K562 (cell line): ENCODE data around the gene TMED8. TPM values are rescaled to one million over a fixed set of nuclear protein-coding genes. Genes with fewer than 3 reads are reported as not detected.

Source experiments
- ATAC-seq: fragments of 200-7000 bp; cut with Tn5 transposase; 3 replicates; pipeline ENCODE4 v1.9.1; 2020; ENCODE audit warnings: moderate library complexity
- BruUV-seq: library from RNA; stranded (reverse); fragments of 400-500 nt; replicated peaks from 2 replicates; lab custom pipeline; 2021; lab: Mats Ljungman, UMichigan
- CTCF ChIA-PET: fragments of 300-600 bp; formaldehyde crosslinking; extraction: SDS; loops from one replicate; lab custom pipeline; 2021; ENCODE audit warnings: low intra/inter-chr PET ratio; lab: Yijun Ruan, JAX
- POLR2A ChIA-PET: fragments of 300-600, 350-650 bp; sonication (Branson Sonifier 250); formaldehyde crosslinking; extraction: SDS; loops from one replicate; lab custom pipeline; 2021; ENCODE audit warnings: antibody characterized with exemption, inconsistent platforms; lab: Yijun Ruan, JAX
- DNase-seq, 4 experiments: peaks; one replicate each; pipeline versions ENCODE4 v3.0.0 to v3.0.0-alpha.2; 2011 to 2018; ENCODE audit warnings: low spot score in 3 of 4, mixed read lengths in 3 of 4; ENCODE audit errors: extremely low read depth in 1 of 4
- FAIRE-seq: peaks from 2 replicates; lab custom pipeline; 2011; peaks lifted over from hg19 to GRCh38; lab: Jason Lieb, UNC
- H2AFZ ChIP-seq: 2 replicates; pipeline ENCODE4 v1.6.0; 2011; ENCODE audit warnings: low read depth, low read length, control low read depth, inconsistent platforms
- H3K27ac ChIP-seq: fragments of 200-600 bp; 3 replicates; pipeline ENCODE4 v1.8.0; 2011; ENCODE audit warnings: low read depth, mild to moderate bottlenecking, control low read depth, inconsistent platforms, low read length, moderate library complexity, mixed read lengths; ENCODE audit errors: extremely low read depth
- H3K27me3 ChIP-seq, 2 experiments: fragments of 300-600 bp in 1 of 2; 2 replicates in 1 of 2; 3 replicates in 1 of 2; pipeline versions ENCODE4 v1.6.0 to v1.8.0; 2011; ENCODE audit warnings: inconsistent platforms in 2 of 2, low read length in 2 of 2, mild to moderate bottlenecking in 1 of 2, mixed read lengths in 1 of 2, moderate library complexity in 1 of 2; ENCODE audit not compliant: control insufficient read depth in 2 of 2, insufficient read depth in 2 of 2
- H3K36me3 ChIP-seq: fragments of 300-600 bp; 3 replicates; pipeline ENCODE4 v1.8.0; 2011; ENCODE audit warnings: mild to moderate bottlenecking, low read length, inconsistent platforms; ENCODE audit not compliant: control insufficient read depth, insufficient read depth
- H3K4me1 ChIP-seq, 2 experiments: fragments of 200-600 bp in 1 of 2; replicated peaks in 1 of 2; 2 replicates in 1 of 2; 3 replicates in 1 of 2; pipeline versions ENCODE4 v1.5.1 to v1.8.0; 2011; ENCODE audit warnings: inconsistent platforms in 2 of 2, low read length in 2 of 2, mild to moderate bottlenecking in 1 of 2, mixed read lengths in 1 of 2, moderate library complexity in 1 of 2; ENCODE audit not compliant: control insufficient read depth in 2 of 2, insufficient read depth in 2 of 2
- H3K4me2 ChIP-seq: 2 replicates; pipeline ENCODE4 v1.6.1; 2011; ENCODE audit warnings: low read length, control low read depth, inconsistent platforms, mixed read lengths; ENCODE audit not compliant: insufficient read depth
- H3K4me3 ChIP-seq: fragments of 200-600 bp; sonication (generic), shearing (Covaris generic); 2 replicates; pipeline ENCODE4 v1.5.1; 2016; ENCODE audit warnings: control low read depth, inconsistent platforms
- H3K79me2 ChIP-seq: fragments of 200-600 bp; 3 replicates; pipeline ENCODE4 v1.8.0; 2011; ENCODE audit warnings: low read length, inconsistent platforms; ENCODE audit not compliant: control insufficient read depth, insufficient read depth
- H3K9ac ChIP-seq, 2 experiments: 2 replicates each; pipeline versions ENCODE4 v1.6.0 to v1.6.1; 2011; ENCODE audit warnings: low read depth in 2 of 2, low read length in 2 of 2, control low read depth in 1 of 2, inconsistent platforms in 1 of 2, mild to moderate bottlenecking in 1 of 2, mixed read lengths in 1 of 2; ENCODE audit not compliant: insufficient read depth in 1 of 2
- H3K9me1 ChIP-seq: one replicate; pipeline ENCODE4 v1.6.0; 2011; ENCODE audit warnings: inconsistent platforms, mild to moderate bottlenecking, low read length, moderate library complexity; ENCODE audit not compliant: control insufficient read depth, insufficient read depth
- H3K9me3 ChIP-seq: replicated peaks from 2 replicates; pipeline ENCODE4 v1.5.1; 2011; ENCODE audit warnings: low read depth, low read length, inconsistent platforms; ENCODE audit not compliant: control insufficient read depth, insufficient read depth
- H4K20me1 ChIP-seq: replicated peaks from 2 replicates; pipeline ENCODE4 v1.6.1; 2011; ENCODE audit warnings: low read length, inconsistent platforms, mixed read lengths; ENCODE audit not compliant: control insufficient read depth, insufficient read depth
- CCAR2 ChIP-seq: fragments of 200-400 bp; formaldehyde crosslinking; IDR thresholded peaks from 2 replicates; pipeline ENCODE4 v1.6.1; 2017; ENCODE audit warnings: mild to moderate bottlenecking, low read depth, low read length
- E2F8 ChIP-seq: fragments of 450-650 bp; IDR thresholded peaks from 2 replicates; pipeline ENCODE4 v1.7.1; 2018; ENCODE audit warnings: mild to moderate bottlenecking, low read depth; ENCODE audit not compliant: partially characterized antibody
- HOXB6 ChIP-seq: fragments of 250-450 bp; sonication (Bioruptor Pico); IDR thresholded peaks from 2 replicates; pipeline ENCODE4 v1.5.1; 2022; ENCODE audit warnings: mild to moderate bottlenecking, borderline replicate concordance
- KAT2B ChIP-seq: IDR thresholded peaks from one replicate; pipeline ENCODE4 v1.6.1; 2012; ENCODE audit warnings: low read depth, mild to moderate bottlenecking, control low read depth, inconsistent platforms, low read length, moderate library complexity
- LARP7 ChIP-seq: fragments of 450-650 bp; IDR thresholded peaks from 2 replicates; pipeline ENCODE4 v1.6.1; 2016
- MXD1 ChIP-seq: fragments of 250-450 bp; sonication (Bioruptor Pico); IDR thresholded peaks from 2 replicates; pipeline ENCODE4 v1.8.0; 2021; ENCODE audit warnings: borderline replicate concordance, mild to moderate bottlenecking, moderate library complexity; ENCODE audit not compliant: poor library complexity, severe bottlenecking
- NFXL1 ChIP-seq: fragments of 450-650 bp; formaldehyde crosslinking; IDR thresholded peaks from 2 replicates; pipeline ENCODE4 v1.4.0; 2021; ENCODE audit warnings: mild to moderate bottlenecking
- POLR2A ChIP-seq: fragments of 450-650 bp; conservative IDR thresholded peaks from 2 replicates; pipeline ENCODE4 v1.6.1; 2016
- ZC3H11A ChIP-seq: IDR thresholded peaks from 2 replicates; pipeline ENCODE4 v1.6.1; 2012; ENCODE audit warnings: low read depth, low read length, improper control_type of control experiment
- ZC3H4 ChIP-seq: sonication (generic); formaldehyde crosslinking; IDR thresholded peaks from 2 replicates; pipeline ENCODE4 v1.9.0; 2021; ENCODE audit warnings: missing genetic modification reagents, borderline replicate concordance
- ZFP36 ChIP-seq: fragments of 150-350 bp; IDR thresholded peaks from 2 replicates; pipeline ENCODE4 v1.6.1; 2018; ENCODE audit warnings: low read length, low read depth; ENCODE audit not compliant: partially characterized antibody
- ZNF23 ChIP-seq: fragments of 250-450 bp; sonication (Bioruptor Pico); IDR thresholded peaks from 2 replicates; pipeline ENCODE4 v1.4.0; 2020; ENCODE audit warnings: mild to moderate bottlenecking
- ZNF263 ChIP-seq: sonication (generic); formaldehyde crosslinking; IDR thresholded peaks from 2 replicates; pipeline ENCODE4 v1.8.0; 2022; ENCODE audit warnings: mild to moderate bottlenecking, missing genetic modification reagents, borderline replicate concordance
- ZNF436 ChIP-seq: fragments of 250-450, 450-650 bp; sonication (Bioruptor Pico); formaldehyde crosslinking; IDR thresholded peaks from 2 replicates; pipeline ENCODE4 v1.7.0; 2020; ENCODE audit warnings: mild to moderate bottlenecking
- ZNF511 ChIP-seq: sonication (generic); formaldehyde crosslinking; IDR thresholded peaks from 2 replicates; pipeline ENCODE4 v1.8.0; 2022; ENCODE audit warnings: mild to moderate bottlenecking, missing genetic modification reagents
- ZNF717 ChIP-seq: fragments of 250-450 bp; sonication (Bioruptor Pico); IDR thresholded peaks from 2 replicates; pipeline ENCODE4 v1.5.0; 2021
- WGBS: fragments of 100-300 bp; shearing (Covaris generic); methylation state at CpG from one replicate; pipeline ENCODE4 v1.1.6; 2016; ENCODE audit warnings: low coverage, mixed read lengths; ENCODE audit not compliant: insufficient coverage; ENCODE audit errors: missing lambda C conversion rate; 5-methylcytosine and 5-hydroxymethylcytosine counted together
- in situ Hi-C: fragments of 300-500 bp; cut with MboI; formaldehyde crosslinking; loops from 4 replicates; pipeline ENCODE4 v1.15.0; 2018; ENCODE audit warnings: inconsistent platforms, mixed read lengths
- intact Hi-C: fragments of 100-400 bp; cut with micrococcal nuclease; formaldehyde crosslinking; loops from 2 replicates; pipeline ENCODE4 v1.14.2; 2022
- polyA plus RNA-seq, 8 experiments: library from polyadenylated mRNA; depleted of rRNA in 4 of 8; stranded (reverse) in 5 of 8; unstranded in 3 of 8; fragments of >200 nt; fragmentation: Nextera tagmentation in 2 of 8; fragmentation: Illumina TruSeq in 1 of 8; extraction: Ambion mirVana in 2 of 8; extraction: Trizol in 1 of 8; gene quantifications; 2 replicates each; pipeline versions ENCODE4 v1.2.1 to v1.2.3, GENCODE V29; 2011 to 2014; ENCODE audit warnings: inconsistent platforms in 1 of 8, missing spikeins in 1 of 8
- total RNA-seq, 7 experiments: library from RNA; depleted of rRNA in 6 of 7; stranded (reverse); fragments of >200 nt in 6 of 7; fragmentation: Illumina TruSeq in 2 of 7; extraction: Trizol in 2 of 7; gene quantifications; 2 replicates each; pipeline versions ENCODE4 v1.2.1 to v1.2.3, GENCODE V29; 2011 to 2021; ENCODE audit warnings: low replicate concordance in 1 of 7

Gene TMED8
- total and polyA plus RNA-seq, 9 of the 15 experiments (the other 6 are each of a cell fraction or from before 2014, with no cell fraction given): 3.3 to 17.4 (median 12.0) TPM

GRCh38 chr14:77301103-77301502, 75.8 kb downstream of the TMED8 start (continued):
- TF ChIP-seq E2F8: no peak
- TF ChIP-seq ZNF23 (CRISPR knock-in tag): no peak
- TF ChIP-seq ZNF263 (CRISPR knock-in tag): no peak
- TF ChIP-seq ZNF717: no peak
- TF ChIP-seq MXD1 (CRISPR knock-in tag): no peak
- no peak for TF ChIP-seq HOXB6 (CRISPR knock-in tag)
- no peak for TF ChIP-seq ZNF511
- TF ChIP-seq POLR2A: no peak

GRCh38 chr14:77299771-77300170, 77.1 kb downstream of the TMED8 start:
- H3K4me2 ChIP-seq: no peak overlapping the region
- no peak overlapping the region for H3K27ac ChIP-seq
- no peaks in the 10 kb centered on the region for H3K27me3 ChIP-seq
- POLR2A ChIA-PET: no interaction called here
- FAIRE-seq (no peak), ATAC-seq (no peak), DNase-seq (no peak)
- no peaks in the 10 kb centered on the region for H4K20me1 ChIP-seq
- intact Hi-C loops: loop anchor here (5.0 kb wide), 2 partner anchors 158 to 253 kb away; partner anchors contain the start of genes AHSA1 and VIPAS39
- H3K9me3 ChIP-seq: no peaks in the 10 kb centered on the region
- no peak overlapping the region for H3K9ac ChIP-seq
- H3K79me2 ChIP-seq: no peaks in the 10 kb centered on the region
- CTCF ChIA-PET: no interaction called here
- H3K4me1 ChIP-seq: peaks cover 0 to 5% of the 10 kb centered on the region in 2 experiments; a peak in 2 of 5 replicates
- no peaks in the 10 kb centered on the region for H3K9me1 ChIP-seq
- peaks cover 23% of the 10 kb centered on the region; the same call in 2 of the 3 replicates for H3K36me3 ChIP-seq
- no peak overlapping the region for H3K4me3 ChIP-seq
- BruUV-seq: no TSS peak
- no peak overlapping the region for H2AFZ ChIP-seq
- in situ Hi-C loops: no loop called here
- 46% methylated on average over 4 of the region's 4 CpGs for WGBS
- TF ChIP-seq ZNF436 (CRISPR knock-in tag): peak; percentile 82; the same call in 1 of the 2 replicates
- TF ChIP-seq CCAR2: no peak
- TF ChIP-seq ZC3H11A: no peak
- no peak for TF ChIP-seq KAT2B
- TF ChIP-seq ZFP36: peak; percentile 90
- no peak for TF ChIP-seq NFXL1 (CRISPR knock-in tag)
- no peak for TF ChIP-seq LARP7
- no peak for TF ChIP-seq ZC3H4 (CRISPR knock-in tag)
